Measurements from ENCODE around the gene GTPBP3.
"Not testable (repeated sequence)": the region's sequence is repeated elsewhere in the genome, so short reads cannot be mapped to it uniquely, and the experiment has no call there.

The GTPBP3 gene

DNA sequence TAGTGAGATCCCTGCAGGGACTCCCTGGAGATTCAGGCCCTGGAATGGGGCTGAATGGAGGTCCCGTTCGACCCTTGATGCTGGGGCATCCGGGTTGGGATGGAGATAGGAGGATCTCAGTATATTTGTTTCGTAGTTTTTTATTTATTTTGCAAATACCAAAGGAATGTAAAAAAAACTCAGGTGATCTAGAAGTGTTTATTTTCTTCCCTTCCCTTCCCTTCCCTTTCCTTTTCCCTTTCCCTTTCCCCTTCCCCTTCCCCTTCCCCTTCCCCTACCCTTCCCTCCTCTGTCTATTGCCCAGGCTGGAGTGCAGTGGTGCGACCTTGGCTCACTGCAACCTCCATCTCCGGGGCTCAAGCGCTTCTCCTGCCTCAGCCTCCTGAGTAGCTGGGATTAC, 4.5 kb downstream of the GTPBP3 start:
- DNase-seq (ENCODE audit: low spot score), result no peak

- peak; percentile 74 for DNase-seq (ENCODE audit: low spot score)
These were observed 8.8 kb downstream of the GTPBP3 start for GRCh38 chr19:17346109-17346671.

DNA sequence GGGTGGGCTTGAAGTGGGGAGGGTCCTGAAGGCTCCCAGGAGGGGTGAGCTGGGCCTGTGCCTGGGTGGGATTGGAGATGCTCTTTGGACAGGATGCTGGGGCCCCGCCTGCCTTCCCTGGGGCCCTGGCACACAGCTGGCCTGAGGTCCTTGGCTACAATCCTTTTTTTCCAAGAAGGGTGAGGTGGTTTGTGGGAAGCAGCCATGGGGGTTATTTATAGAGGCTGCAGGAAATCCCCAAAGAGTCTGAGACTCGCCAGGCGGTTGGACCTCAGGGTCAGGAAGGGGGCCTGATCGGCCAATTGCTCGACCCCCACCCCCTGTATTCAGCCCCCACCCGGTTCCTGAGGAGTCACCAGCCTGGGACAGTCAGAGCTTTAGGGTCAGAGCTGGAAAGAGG, 10.0 kb downstream of the GTPBP3 start:
- DNase-seq (ENCODE audit: low spot score), result no peak

GRCh38 chr19:17347877-17348276, 10.5 kb downstream of the GTPBP3 start:
- DNase-seq (ENCODE audit: low spot score), result no peak

DNA sequence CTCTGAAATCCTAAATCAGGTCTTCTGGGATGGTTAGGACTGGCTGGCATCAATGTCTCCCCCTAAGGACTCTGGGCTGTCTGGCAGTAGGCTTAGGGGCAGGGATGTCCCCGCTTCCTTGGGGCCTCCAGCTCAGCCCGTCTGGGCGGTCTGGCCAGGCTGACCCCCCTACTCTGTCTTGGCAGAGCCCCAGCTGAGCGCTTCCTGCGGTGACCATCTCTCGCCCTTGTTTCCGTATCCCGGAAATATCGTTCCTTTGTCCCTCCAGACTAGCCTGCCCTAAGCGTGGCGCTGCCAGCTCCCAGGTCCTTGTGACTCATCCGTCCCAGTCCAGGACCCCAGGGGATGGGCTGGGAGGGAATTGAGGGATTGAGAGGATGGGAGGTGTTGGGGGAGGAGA, 11.3 kb downstream of the GTPBP3 start:
- DNase-seq (ENCODE audit: low spot score), result no peak

DNA sequence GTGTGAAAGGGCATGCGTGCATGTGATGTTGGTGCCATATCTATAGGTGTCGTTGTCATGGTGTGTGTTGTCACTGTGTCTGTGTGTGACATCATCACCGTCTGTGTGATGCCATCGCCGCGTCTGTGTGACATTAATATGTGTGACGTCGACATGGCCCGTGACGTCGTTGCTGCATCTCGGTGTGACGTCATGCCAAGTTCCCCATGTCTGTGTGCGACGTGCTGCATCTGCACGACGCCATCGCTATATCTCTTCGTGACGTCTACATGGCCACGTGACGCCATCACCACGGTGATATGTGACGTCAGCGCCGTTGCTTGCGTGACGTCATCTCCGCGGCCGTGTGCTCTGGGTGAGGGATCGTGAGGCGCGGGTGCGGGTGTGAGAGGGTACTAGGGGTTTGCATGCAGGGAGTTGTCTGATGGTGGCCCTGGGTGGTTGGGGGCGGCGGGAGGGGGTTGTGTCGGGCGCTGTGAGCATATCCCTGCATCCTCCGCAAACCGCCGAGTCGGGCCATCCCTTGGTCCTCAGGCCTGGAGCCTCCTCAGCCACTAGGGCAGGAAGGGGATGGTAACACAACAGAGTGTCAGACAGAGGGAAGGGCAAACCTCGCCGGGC, 14.6 kb downstream of the GTPBP3 start:
- DNase-seq (ENCODE audit: low spot score), result no peak

- no peak for DNase-seq (ENCODE audit: low spot score)
These were observed 15.4 kb downstream of the GTPBP3 start for GRCh38 chr19:17352608-17353280.

DNA sequence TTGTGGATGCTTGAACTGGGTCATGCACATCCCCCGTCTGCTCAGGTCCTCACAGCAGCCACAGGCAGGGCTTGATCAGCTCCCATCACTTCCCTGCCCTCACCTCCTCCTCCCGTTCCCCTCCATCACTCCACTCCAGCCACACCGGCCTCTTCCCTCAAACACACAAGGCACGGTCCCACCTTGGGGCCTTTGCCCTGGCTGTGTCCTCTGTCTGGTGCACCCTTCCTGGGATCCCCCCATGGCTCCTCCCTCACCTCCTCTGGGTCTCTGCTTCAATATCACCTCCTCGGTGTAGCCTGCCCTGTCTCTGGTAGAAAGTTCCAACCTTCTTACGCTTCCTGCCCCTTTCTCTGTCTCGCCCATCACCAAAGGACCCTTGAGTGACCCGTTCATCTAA, 16.0 kb downstream of the GTPBP3 start:
- no peak for DNase-seq (ENCODE audit: low spot score)

DNA sequence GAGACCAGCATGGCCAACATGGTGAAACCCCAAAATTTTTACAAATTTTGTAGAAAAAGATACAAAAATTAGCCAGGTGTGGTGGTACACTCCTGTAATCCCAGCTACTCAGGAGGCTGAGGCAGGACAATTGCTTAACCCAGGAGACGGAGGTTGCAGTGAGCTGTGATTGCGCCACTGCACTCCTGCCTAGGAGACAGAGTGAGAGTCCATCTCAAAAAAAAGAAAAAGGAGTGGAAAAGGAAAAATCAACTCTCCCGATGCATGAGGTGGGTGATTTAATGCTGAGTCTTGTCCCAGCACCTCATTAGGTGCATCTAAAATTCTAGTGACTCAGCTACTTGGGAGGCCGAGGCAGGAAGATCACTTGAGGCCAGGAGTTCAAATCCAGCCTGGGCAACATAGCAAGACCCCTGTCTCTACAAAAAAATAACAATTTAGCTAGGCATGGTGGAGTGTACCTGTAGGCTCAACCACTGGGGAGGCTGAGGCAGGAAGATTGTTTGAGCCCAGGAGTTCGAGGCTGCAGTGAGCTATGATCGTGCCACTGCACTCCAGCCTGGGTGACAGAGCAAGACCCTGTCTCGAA, 19.8 kb downstream of the GTPBP3 start:
- DNase-seq (ENCODE audit: low spot score), result no peak

- no peak for DNase-seq (ENCODE audit: low spot score)
These were observed 20.4 kb downstream of the GTPBP3 start for GRCh38 chr19:17357724-17358123.

DNA sequence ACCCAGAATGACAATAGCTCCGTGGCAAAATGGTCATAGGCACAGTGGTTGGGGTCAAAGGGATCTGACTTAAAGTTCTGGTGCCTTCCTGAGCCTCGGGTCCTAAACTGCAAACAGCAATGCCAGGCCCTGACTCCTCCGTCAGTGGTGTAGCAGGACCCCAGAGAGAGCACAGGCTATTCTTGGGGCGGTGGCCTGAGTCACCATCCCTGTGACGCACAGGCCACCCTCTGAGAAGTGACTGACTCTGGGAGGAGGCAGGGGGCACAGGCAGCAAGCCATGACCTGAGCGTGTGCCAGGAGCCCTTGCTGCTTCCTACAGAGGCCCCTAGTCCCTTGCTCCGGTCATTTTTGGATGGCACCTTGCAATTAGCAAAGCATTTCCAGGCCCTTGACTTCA, 21.0 kb downstream of the GTPBP3 start:
- DNase-seq (ENCODE audit: low spot score), result no peak

DNA sequence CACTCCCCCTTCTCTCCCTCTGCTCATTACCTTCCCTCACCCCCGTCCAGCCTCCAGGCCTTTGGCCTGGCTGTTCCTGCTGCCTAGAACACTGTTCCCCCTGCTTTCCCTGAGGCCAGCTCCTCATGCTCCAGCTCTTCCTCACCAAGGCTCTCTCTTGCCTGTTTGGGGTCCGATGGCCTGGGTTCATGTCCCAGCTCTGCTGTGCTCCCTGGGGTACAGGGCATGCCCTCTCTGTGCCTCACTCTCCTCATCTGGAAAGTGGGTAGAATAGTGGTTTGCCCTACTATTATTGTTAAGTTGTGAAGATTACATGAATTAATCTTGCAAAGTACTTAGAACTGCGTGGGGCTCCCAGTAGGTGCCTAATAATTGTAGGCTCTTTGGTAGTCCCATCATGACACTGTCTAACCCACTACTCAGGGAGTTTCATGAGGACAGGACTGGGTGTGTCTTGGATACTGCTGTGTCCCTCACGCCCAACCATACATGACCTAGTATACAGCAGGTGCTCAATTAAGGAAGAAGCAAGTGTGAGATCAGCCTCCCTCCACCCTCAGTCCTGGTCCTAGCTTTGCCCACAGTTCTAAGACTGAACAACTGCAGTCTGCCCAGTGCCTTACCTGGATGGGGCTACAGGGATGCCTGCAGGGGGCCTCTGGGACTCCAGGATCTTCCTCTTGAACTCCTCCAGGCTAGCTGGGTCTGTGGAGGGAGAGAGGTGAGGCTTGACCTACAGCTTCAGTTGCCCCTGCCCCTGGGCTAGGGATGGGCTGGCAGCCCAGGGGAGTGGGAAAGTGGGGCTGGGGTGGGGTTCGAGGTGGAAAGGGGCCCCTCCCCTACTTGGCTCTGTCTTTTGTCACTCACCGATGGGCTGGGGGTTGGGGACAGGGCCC, 22.8 kb downstream of the GTPBP3 start:
- no peak for DNase-seq (ENCODE audit: low spot score)

GRCh38 chr19:17363852-17364605, 26.7 kb downstream of the GTPBP3 start:
- not testable (repeated sequence) for DNase-seq (ENCODE audit: low spot score)

DNA sequence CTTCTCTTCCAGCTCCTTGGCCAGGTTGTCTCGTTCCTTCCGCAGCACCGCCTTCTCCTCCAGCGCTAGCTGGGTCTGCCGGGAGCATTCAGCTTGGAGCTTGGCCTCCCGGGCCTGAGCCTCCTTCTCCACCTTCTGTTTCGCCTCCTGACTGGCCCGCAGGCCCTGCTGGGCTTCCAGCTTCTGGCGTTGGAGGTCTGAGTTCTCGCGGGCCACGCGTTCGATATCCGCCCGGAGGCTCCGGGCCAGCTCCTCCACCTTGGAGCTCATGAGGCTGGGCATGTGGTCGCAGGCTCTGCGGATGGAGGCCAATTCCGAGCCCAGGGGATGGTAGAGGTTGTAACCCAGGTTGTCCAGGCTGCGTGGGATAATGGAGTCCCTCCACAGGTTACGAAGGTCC, 28.0 kb downstream of the GTPBP3 start:
- no peak for DNase-seq (ENCODE audit: low spot score)

- peak; percentile 66 for DNase-seq (ENCODE audit: low spot score)
These were observed 32.8 kb downstream of the GTPBP3 start for GRCh38 chr19:17370026-17370587.

DNA sequence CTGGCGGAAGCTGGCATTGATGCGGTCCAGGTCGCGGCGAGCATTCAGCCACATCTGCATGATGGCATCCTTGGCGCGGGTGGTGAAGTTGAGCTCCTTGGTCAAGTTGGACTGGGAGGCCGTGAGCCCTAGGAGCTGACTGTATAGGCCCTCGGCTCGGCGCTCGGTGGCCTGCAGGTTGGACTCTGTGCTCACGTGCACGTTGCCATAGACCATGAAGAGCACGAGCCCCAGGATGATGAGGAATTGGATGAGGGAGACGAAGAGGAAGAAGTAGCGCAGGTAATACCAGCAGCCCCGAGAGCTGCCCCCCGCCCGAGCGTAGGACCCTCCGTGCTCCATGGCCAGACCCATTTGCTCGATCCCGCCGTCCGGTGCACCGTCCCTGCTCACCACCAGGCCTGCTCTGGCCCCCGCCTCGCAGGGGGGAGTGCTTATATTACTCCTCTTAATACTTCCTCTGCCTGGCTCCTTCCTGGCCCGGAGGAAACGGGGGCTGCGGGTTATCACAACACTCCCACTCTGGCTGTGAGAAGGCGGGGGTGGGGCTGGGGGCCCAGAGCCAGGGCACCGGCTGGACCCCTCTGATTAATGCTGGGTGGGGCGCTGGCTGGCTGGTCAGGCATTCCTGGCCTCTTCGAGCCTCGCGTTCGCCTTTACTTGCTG, 39.7 kb downstream of the GTPBP3 start, which contains the start of gene PLVAP:
Gene PLVAP (minus strand): TSS at position 408 of the 666 bp plus-strand sequence. CDS start 54 bp downstream, at position 354.
- DNase-seq (ENCODE audit: low spot score), result no peak

DNA sequence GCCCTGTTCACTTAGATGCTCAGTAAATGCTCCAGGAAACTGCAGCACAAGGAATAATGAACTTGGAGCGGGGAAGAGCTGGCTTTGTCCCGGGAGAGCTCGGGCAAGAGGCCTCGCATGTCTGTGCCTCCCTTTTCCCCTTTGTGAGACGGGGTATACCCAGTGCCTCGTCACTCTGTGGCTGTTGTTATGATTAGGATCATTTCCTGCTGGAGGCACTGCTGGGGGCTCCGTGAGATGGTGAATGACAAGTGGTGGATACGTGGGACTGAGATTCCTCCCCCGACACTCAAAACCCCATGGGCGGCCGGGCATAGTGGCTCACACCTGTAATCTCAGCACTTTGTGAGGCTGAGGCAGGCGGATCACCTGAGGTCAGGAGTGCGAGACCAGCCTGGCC, 40.9 kb downstream of the GTPBP3 start:
- DNase-seq (ENCODE audit: low spot score), result no peak

DNA sequence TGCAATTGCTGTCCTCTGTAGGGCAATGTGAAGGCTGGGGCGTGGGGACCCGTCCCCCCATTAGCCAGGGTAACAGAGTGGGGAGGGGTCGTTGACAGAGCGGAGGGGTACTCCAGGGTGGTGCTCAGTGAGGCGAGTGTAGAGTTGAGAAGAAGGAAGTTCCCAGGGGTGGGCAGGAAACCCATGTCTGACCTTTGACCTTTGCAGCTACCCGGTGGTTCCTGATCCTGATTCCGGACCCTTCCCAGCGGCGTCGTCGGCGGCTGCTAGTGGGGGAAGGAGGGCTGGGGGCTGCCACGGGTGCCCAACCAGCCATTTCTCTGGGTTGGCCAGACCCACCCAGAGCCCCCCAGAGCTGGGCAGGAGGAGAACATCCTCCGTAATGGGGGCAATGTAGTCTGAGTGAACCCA, 41.9 kb downstream of the GTPBP3 start:
- no peak for DNase-seq (ENCODE audit: low spot score)

DNA sequence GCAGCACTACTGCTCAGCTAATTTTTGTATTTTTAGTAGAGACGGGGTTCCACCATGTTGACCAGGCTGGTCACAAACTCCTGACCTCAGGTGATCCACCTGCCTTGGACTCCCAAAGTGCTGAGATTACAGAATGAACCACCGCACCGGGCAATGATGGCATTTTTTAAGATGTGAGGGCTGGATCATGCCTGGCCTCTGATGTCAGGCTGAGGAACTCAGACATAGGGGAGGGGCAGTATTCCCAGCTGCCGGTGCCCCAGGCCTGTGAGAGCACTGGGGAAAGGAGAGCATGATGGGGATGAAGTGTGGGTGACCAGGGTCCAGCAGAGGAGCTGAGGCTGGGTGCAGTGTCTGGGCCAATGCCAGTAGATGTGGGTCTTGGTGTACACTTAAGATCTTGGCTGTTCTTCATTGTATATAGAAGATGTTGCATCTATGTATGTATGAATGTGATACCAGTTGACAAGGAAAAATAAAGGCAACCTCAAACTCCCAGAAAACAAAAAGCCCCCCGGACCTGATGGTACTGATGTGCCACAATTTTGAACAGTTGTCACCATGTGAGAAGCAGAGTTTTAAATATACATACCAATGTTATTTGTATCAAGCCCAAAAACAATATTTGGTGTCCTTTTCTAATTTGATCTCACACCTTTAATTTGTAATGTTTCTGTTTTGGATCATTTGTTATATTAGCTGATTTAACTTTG, 43.2 kb downstream of the GTPBP3 start:
- no peak for DNase-seq (ENCODE audit: low spot score)

Measured in Ammon's horn (tissue), 1 donor.